H1 (cell line): ENCODE data around the gene DOCK3. TPM values are rescaled to one million over a fixed set of nuclear protein-coding genes. Genes with fewer than 3 reads are reported as not detected.

Experiments
- CTCF ChIA-PET: fragments of 300-600 bp; sonication (Branson Sonifier 250); formaldehyde crosslinking; loops from one replicate; lab custom pipeline; 2021; ENCODE audit not compliant: partially characterized antibody; lab: Charles Lee
- POLR2A ChIA-PET: fragments of 300-600 bp; sonication (Branson Sonifier 250); formaldehyde crosslinking; loops from one replicate; lab custom pipeline; 2021; ENCODE audit warnings: inconsistent platforms; ENCODE audit not compliant: partially characterized antibody; lab: Charles Lee
- DNase-seq, 2 experiments: peaks; one replicate each; pipeline versions ENCODE4 v3.0.0 to v3.0.0-alpha.2; 2010 to 2022; ENCODE audit warnings: low spot score in 2 of 2, low read depth in 1 of 2, mixed read lengths in 1 of 2
- FAIRE-seq: peaks from 2 replicates; lab custom pipeline; 2011; peaks lifted over from hg19 to GRCh38; lab: Jason Lieb, UNC
- H2AFZ ChIP-seq: 2 replicates; pipeline ENCODE4 v1.8.1; 2012; ENCODE audit warnings: low read length, inconsistent platforms
- H2AK5ac ChIP-seq: 2 replicates; pipeline ENCODE4 v1.6.1; 2013; ENCODE audit warnings: low read depth, low read length
- H2BK120ac ChIP-seq: replicated peaks from 2 replicates; pipeline ENCODE3; 2013; ENCODE audit warnings: low read depth, low read length, inconsistent platforms
- H2BK12ac ChIP-seq: 2 replicates; pipeline ENCODE4 v1.6.1; 2013; ENCODE audit warnings: low read depth, low read length
- H2BK15ac ChIP-seq: 2 replicates; pipeline ENCODE4 v1.6.1; 2013; ENCODE audit warnings: low read length
- H2BK20ac ChIP-seq: 2 replicates; pipeline ENCODE4 v1.6.1; 2013; ENCODE audit warnings: low read length
- H2BK5ac ChIP-seq: 2 replicates; pipeline ENCODE4 v1.6.1; 2013; ENCODE audit warnings: low read depth, low read length
- H3K14ac ChIP-seq: 2 replicates; pipeline ENCODE4 v1.6.1; 2013; ENCODE audit warnings: inconsistent platforms; ENCODE audit not compliant: insufficient read length
- H3K18ac ChIP-seq: 2 replicates; pipeline ENCODE4 v1.6.1; 2013; ENCODE audit warnings: low read length; ENCODE audit errors: extremely low read depth
- H3K23ac ChIP-seq: 2 replicates; pipeline ENCODE4 v1.6.1; 2013; ENCODE audit warnings: inconsistent platforms; ENCODE audit not compliant: insufficient read length
- H3K23me2 ChIP-seq: 2 replicates; pipeline ENCODE4 v1.6.1; 2013; ENCODE audit warnings: low read depth, low read length
- H3K27ac ChIP-seq: 2 replicates; pipeline ENCODE4 v1.6.1; 2011; ENCODE audit warnings: low read depth, low read length, inconsistent platforms
- H3K27me3 ChIP-seq, 4 experiments: replicated peaks in 1 of 4; 1 replicate in 1 of 4; 2 replicates in 3 of 4; pipeline versions ENCODE4 v1.6.1 to v1.8.1; 2011 to 2013; ENCODE audit warnings: low read length in 3 of 4, mild to moderate bottlenecking in 3 of 4, inconsistent platforms in 2 of 4, mixed read lengths in 2 of 4, moderate library complexity in 1 of 4; ENCODE audit not compliant: control insufficient read depth in 3 of 4, insufficient read depth in 3 of 4; ENCODE audit errors: extremely low read depth in 1 of 4
- H3K36me3 ChIP-seq, 4 experiments: 2 replicates each; pipeline versions ENCODE4 v1.6.1 to v1.8.1; 2011 to 2013; ENCODE audit warnings: mild to moderate bottlenecking in 4 of 4, low read length in 3 of 4, moderate library complexity in 2 of 4, control low read depth in 1 of 4, inconsistent platforms in 1 of 4; ENCODE audit not compliant: insufficient read depth in 4 of 4, control insufficient read depth in 2 of 4
- H3K4ac ChIP-seq: replicated peaks from 2 replicates; pipeline ENCODE3; 2013; ENCODE audit warnings: low read length, low read depth, mixed read lengths, inconsistent platforms; ENCODE audit not compliant: insufficient read length
- H3K4me1 ChIP-seq, 4 experiments: replicated peaks in 1 of 4; 1 replicate in 1 of 4; 2 replicates in 3 of 4; pipeline versions ENCODE4 v1.6.1 to v1.8.1; 2011 to 2013; ENCODE audit warnings: low read length in 3 of 4, inconsistent platforms in 2 of 4, mixed read lengths in 1 of 4; ENCODE audit not compliant: insufficient read depth in 4 of 4, control insufficient read depth in 3 of 4
- H3K4me2 ChIP-seq, 2 experiments: 2 replicates each; pipeline versions ENCODE4 v1.6.1 to v1.8.1; 2011 to 2013; ENCODE audit warnings: low read depth in 2 of 2, low read length in 2 of 2, control low read depth in 1 of 2, inconsistent platforms in 1 of 2, mild to moderate bottlenecking in 1 of 2; ENCODE audit not compliant: insufficient read depth in 1 of 2
- H3K4me3 ChIP-seq, 4 experiments: fragments of 200-600, 300-600 bp in 1 of 4; sonication (generic), shearing (Covaris generic), sonication (Bioruptor Twin) in 1 of 4; 2 replicates each; pipeline versions ENCODE4 v1.5.1 to v1.8.1; 2011 to 2016; ENCODE audit warnings: low read length in 4 of 4, low read depth in 3 of 4, control low read depth in 2 of 4, inconsistent platforms in 2 of 4, mild to moderate bottlenecking in 2 of 4, mixed read lengths in 1 of 4, moderate library complexity in 1 of 4; ENCODE audit not compliant: insufficient read depth in 2 of 4; ENCODE audit errors: extremely low read depth in 1 of 4
- H3K56ac ChIP-seq: replicated peaks from 2 replicates; pipeline ENCODE3; 2013; ENCODE audit warnings: low read depth, mild to moderate bottlenecking, mixed read lengths, low read length, inconsistent platforms; ENCODE audit not compliant: insufficient read length
- H3K79me1 ChIP-seq: 2 replicates; pipeline ENCODE4 v1.6.1; 2013; ENCODE audit warnings: low read depth, low read length, control low read depth
- H3K79me2 ChIP-seq, 2 experiments: 2 replicates each; pipeline versions ENCODE4 v1.6.1 to v1.8.1; 2012 to 2013; ENCODE audit warnings: low read length in 2 of 2, mild to moderate bottlenecking in 2 of 2, inconsistent platforms in 1 of 2; ENCODE audit not compliant: insufficient read depth in 2 of 2, control insufficient read depth in 1 of 2
- H3K9ac ChIP-seq, 4 experiments: replicated peaks in 1 of 4; 1 replicate in 1 of 4; 2 replicates in 3 of 4; pipeline versions ENCODE4 v1.6.1 to v1.8.1; 2011 to 2013; ENCODE audit warnings: low read depth in 3 of 4, low read length in 3 of 4, control low read depth in 2 of 4, mild to moderate bottlenecking in 2 of 4, moderate library complexity in 2 of 4, inconsistent platforms in 1 of 4; ENCODE audit errors: extremely low read depth in 1 of 4
- H3K9me3 ChIP-seq, 2 experiments: 2 replicates each; pipeline versions ENCODE4 v1.6.1 to v1.8.1; 2012 to 2013; ENCODE audit warnings: mild to moderate bottlenecking in 2 of 2, moderate library complexity in 2 of 2, control low read depth in 1 of 2, inconsistent platforms in 1 of 2, low read depth in 1 of 2, low read length in 1 of 2, mixed read lengths in 1 of 2; ENCODE audit not compliant: insufficient read depth in 2 of 2
- H4K20me1 ChIP-seq, 2 experiments: replicated peaks in 1 of 2; 2 replicates each; pipeline versions ENCODE3 to v1.8.1; 2011 to 2013; ENCODE audit warnings: inconsistent platforms in 2 of 2, low read length in 2 of 2, mild to moderate bottlenecking in 1 of 2; ENCODE audit not compliant: insufficient read depth in 2 of 2, control insufficient read depth in 1 of 2
- H4K5ac ChIP-seq: 2 replicates; pipeline ENCODE4 v1.6.1; 2013; ENCODE audit warnings: low read length, low read depth, mixed read lengths, inconsistent platforms; ENCODE audit not compliant: insufficient read length
- H4K8ac ChIP-seq: 2 replicates; pipeline ENCODE4 v1.8.0; 2013; ENCODE audit warnings: mild to moderate bottlenecking, moderate library complexity, low read length, inconsistent platforms; ENCODE audit not compliant: insufficient read depth; ENCODE audit errors: extremely low read depth
- H4K91ac ChIP-seq: replicated peaks from 2 replicates; pipeline ENCODE3; 2013; ENCODE audit warnings: low read length, mixed read lengths, inconsistent platforms; ENCODE audit not compliant: insufficient read length
- CREB1 ChIP-seq: IDR thresholded peaks from 2 replicates; pipeline ENCODE4 v1.6.1; 2012; ENCODE audit warnings: inconsistent platforms
- KDM4A ChIP-seq: IDR thresholded peaks from one replicate; pipeline ENCODE4 v1.7.1; 2012; ENCODE audit warnings: low read depth, mild to moderate bottlenecking, moderate library complexity, low read length, inconsistent platforms; ENCODE audit not compliant: severe bottlenecking
- MAFK ChIP-seq: IDR thresholded peaks from 2 replicates; pipeline ENCODE4 v1.6.1; 2012; ENCODE audit warnings: low read depth, mild to moderate bottlenecking, improper control_type of control experiment, low read length
- NANOG ChIP-seq: IDR thresholded peaks from 2 replicates; pipeline ENCODE4 v1.6.1; 2011; ENCODE audit warnings: low read length, low read depth, mild to moderate bottlenecking, inconsistent platforms; ENCODE audit not compliant: insufficient read depth, poor library complexity, severe bottlenecking
- RAD21 ChIP-seq, 2 experiments: IDR thresholded peaks in 1 of 2; conservative IDR thresholded peaks in 1 of 2; 2 replicates each; pipeline ENCODE4 v1.6.1; 2011; ENCODE audit warnings: low read depth in 2 of 2, low read length in 2 of 2, improper control_type of control experiment in 1 of 2, inconsistent platforms in 1 of 2, mild to moderate bottlenecking in 1 of 2, moderate library complexity in 1 of 2
- SAP30 ChIP-seq: fragments of 300-600 bp; sonication (generic); IDR thresholded peaks from 2 replicates; pipeline ENCODE4 v1.7.1; 2012; ENCODE audit warnings: low read length, moderate library complexity, mild to moderate bottlenecking, inconsistent platforms; ENCODE audit not compliant: insufficient read depth, insufficient replicate concordance
- SP1 ChIP-seq: IDR thresholded peaks from 2 replicates; pipeline ENCODE4 v1.6.1; 2011; ENCODE audit warnings: low read depth, low read length
- SRF ChIP-seq: IDR thresholded peaks from 2 replicates; pipeline ENCODE4 v1.6.1; 2011; ENCODE audit warnings: mild to moderate bottlenecking, low read depth, low read length, moderate library complexity
- WGBS, 2 experiments: shearing (Covaris generic) in 1 of 2; methylation state at CpG; one replicate each; pipeline versions ENCODE4 v1.1.6 to v1.1.7; 2013 to 2015; ENCODE audit warnings: low lambda C conversion rate in 2 of 2, mixed read lengths in 2 of 2, inconsistent platforms in 1 of 2, low coverage in 1 of 2, missing lambda C conversion rate in 1 of 2; ENCODE audit not compliant: insufficient replicate concordance in 2 of 2, insufficient coverage in 1 of 2, insufficient read length in 1 of 2; ENCODE audit errors: extremely low coverage in 1 of 2, missing lambda C conversion rate in 1 of 2; 5-methylcytosine and 5-hydroxymethylcytosine counted together
- polyA plus RNA-seq, 7 experiments: library from polyadenylated mRNA; depleted of rRNA in 3 of 7; stranded (reverse) in 5 of 7; unstranded in 2 of 7; fragments of >200 nt in 5 of 7; fragments of 200-250 nt in 2 of 7; gene quantifications; 1 replicate in 5 of 7; 2 replicates in 1 of 7; 4 replicates in 1 of 7; pipeline versions ENCODE4 v1.2.1 to v1.2.3, GENCODE V29; 2011 to 2013; ENCODE audit warnings: missing spikeins in 2 of 7, mixed read lengths in 2 of 7
- total RNA-seq: library from RNA; stranded (reverse); fragmentation: NEBNext Ultra II Directional; extraction: Animal tissue kit (Norgen Biotek cat#: 25700); gene quantifications from 2 replicates; pipeline ENCODE4 v1.2.1, GENCODE V29; 2021
- TF ChIP-seq, protein P1 (sequence below): IDR thresholded peaks from 2 replicates; pipeline ENCODE4 v1.6.1; 2012; ENCODE audit warnings: low read length, inconsistent platforms

DOCK3 gene
- total and polyA plus RNA-seq, 2 of the 8 experiments (the other 6 are each of a cell fraction or from before 2014, with no cell fraction given): 2.7 to 5.0 TPM

DNA sequence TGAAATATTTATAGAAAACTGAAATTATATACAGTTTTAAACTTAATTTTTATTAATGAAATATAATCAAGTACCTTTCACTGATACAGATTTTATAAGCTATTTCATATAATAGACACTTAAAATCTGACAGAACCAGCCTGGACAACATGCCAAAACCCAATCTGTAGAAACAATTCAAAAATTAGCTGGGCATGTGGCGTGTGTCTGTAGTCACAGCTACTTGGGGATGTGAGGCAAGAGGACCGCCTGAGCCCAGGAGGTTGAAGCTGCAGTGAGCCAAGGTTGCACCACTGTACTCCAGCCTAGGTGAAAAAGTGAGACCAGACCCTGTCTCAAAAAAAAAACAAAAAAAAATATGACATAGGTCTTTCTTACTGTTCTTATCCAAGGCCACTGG is 472.1 kb downstream of the DOCK3 start:
- no peak for FAIRE-seq
- Histone ChIP-seq H4K5ac (no peak overlapping the region), H4K8ac (no peak overlapping the region), H3K56ac (no peak overlapping the region), H2AK5ac (no peak overlapping the region), H3K9ac (no peak overlapping the region), H3K79me2 (no peaks in the 10 kb centered on the region), H3K36me3 (no peaks in the 10 kb centered on the region), H3K23ac (no peak overlapping the region), H3K4me3 (no peak overlapping the region), H4K20me1 (no peaks in the 10 kb centered on the region), H3K4me2 (no peak overlapping the region), H3K4me1 (no peaks in the 10 kb centered on the region), H2BK120ac (no peak overlapping the region), H3K79me1 (no peaks in the 10 kb centered on the region), H2BK15ac (no peak overlapping the region), H2BK20ac (no peak overlapping the region), H2AFZ (no peak overlapping the region), H3K23me2 (no peaks in the 10 kb centered on the region), H3K4ac (no peak overlapping the region), H3K27me3 (no peaks in the 10 kb centered on the region), H3K9me3 (no peaks in the 10 kb centered on the region), H2BK12ac (no peak overlapping the region), H3K14ac (no peak overlapping the region), H2BK5ac (no peak overlapping the region), H3K18ac (no peak overlapping the region), H4K91ac (no peak overlapping the region), H3K27ac (no peak overlapping the region)
- no peak for DNase-seq
- 91% methylated on average over 2 of the region's 2 CpGs; no CpG with 5 or more reads in 1 of the 2 experiments for WGBS, 2 experiments
- TF ChIP-seq NANOG (no peak), CREB1 (no peak), SP1 (no peak), MAFK (no peak), RAD21 (IDR thresholded peaks at IDR 0.05 in 1 of 2, conservative IDR thresholded peaks at IDR 0.05 in 1 of 2; ENCODE audit: low read depth in 2 of 2, low read length in 2 of 2) (no peak), SAP30 (no peak), KDM4A (no peak), SRF (no peak)
- TF ChIP-seq, protein P1, sequence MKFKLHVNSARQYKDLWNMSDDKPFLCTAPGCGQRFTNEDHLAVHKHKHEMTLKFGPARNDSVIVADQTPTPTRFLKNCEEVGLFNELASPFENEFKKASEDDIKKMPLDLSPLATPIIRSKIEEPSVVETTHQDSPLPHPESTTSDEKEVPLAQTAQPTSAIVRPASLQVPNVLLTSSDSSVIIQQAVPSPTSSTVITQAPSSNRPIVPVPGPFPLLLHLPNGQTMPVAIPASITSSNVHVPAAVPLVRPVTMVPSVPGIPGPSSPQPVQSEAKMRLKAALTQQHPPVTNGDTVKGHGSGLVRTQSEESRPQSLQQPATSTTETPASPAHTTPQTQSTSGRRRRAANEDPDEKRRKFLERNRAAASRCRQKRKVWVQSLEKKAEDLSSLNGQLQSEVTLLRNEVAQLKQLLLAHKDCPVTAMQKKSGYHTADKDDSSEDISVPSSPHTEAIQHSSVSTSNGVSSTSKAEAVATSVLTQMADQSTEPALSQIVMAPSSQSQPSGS: no peak
- POLR2A ChIA-PET: no interaction called here
- CTCF ChIA-PET: interaction anchor here (0.6 to 1.4 kb wide), 5 partner anchors 8 to 474 kb away, joined by 3 to 4 read pairs (median 3); no protein-coding TSS in a partner anchor
